WTC11 (cell line): ENCODE results near the gene FGF12. TPM values are rescaled to one million over a fixed set of nuclear protein-coding genes. Genes with fewer than 3 reads are reported as not detected.

Source experiments
- ATAC-seq: fragments of 200-7000 bp; cut with Tn5 transposase; 2 replicates; pipeline ENCODE4 v1.10.0; 2021; ENCODE audit warnings: mild to moderate bottlenecking, moderate library complexity
- CTCF ChIA-PET: fragments of 300-600 bp; sonication (Branson Sonifier 250); formaldehyde crosslinking; loops from one replicate; lab custom pipeline; 2021; ENCODE audit warnings: antibody characterized with exemption; lab: Charles Lee
- POLR2A ChIA-PET: fragments of 350-600 bp; sonication (Branson Sonifier 250); formaldehyde crosslinking; loops from one replicate; lab custom pipeline; 2021; ENCODE audit warnings: antibody characterized with exemption; lab: Charles Lee
- DNase-seq: peaks from one replicate; pipeline ENCODE4 v3.0.0; 2021; ENCODE audit warnings: low spot score
- H3K27ac Mint-ChIP-seq: 2 replicates; pipeline ENCODE4 v1.8.0; 2021; ENCODE audit warnings: mixed read lengths
- H3K27me3 Mint-ChIP-seq: 2 replicates; pipeline ENCODE4 v1.8.0; 2021; ENCODE audit warnings: low read depth, mild to moderate bottlenecking, moderate library complexity, mixed read lengths
- H3K36me3 Mint-ChIP-seq: 2 replicates; pipeline ENCODE4 v1.8.0; 2021; ENCODE audit warnings: mixed read lengths
- H3K4me1 Mint-ChIP-seq: 2 replicates; pipeline ENCODE4 v1.8.0; 2022; ENCODE audit warnings: mixed read lengths
- H3K4me3 Mint-ChIP-seq: 2 replicates; pipeline ENCODE4 v1.8.0; 2021; ENCODE audit warnings: mild to moderate bottlenecking, moderate library complexity, mixed read lengths
- H3K9me3 Mint-ChIP-seq: 2 replicates; pipeline ENCODE4 v1.8.0; 2021; ENCODE audit warnings: mixed read lengths
- CREB1 ChIP-seq: sonication (generic); formaldehyde crosslinking; IDR thresholded peaks from 2 replicates; pipeline ENCODE4 v1.8.0; 2023; ENCODE audit warnings: mild to moderate bottlenecking, missing genetic modification reagents
- E2F4 ChIP-seq: sonication (generic); formaldehyde crosslinking; IDR thresholded peaks from 2 replicates; pipeline ENCODE4 v1.8.1; 2022; ENCODE audit warnings: low read depth, mild to moderate bottlenecking, moderate library complexity, missing genetic modification reagents, borderline replicate concordance
- E2F5 ChIP-seq: sonication (generic); formaldehyde crosslinking; IDR thresholded peaks from 2 replicates; pipeline ENCODE4 v1.8.1; 2022; ENCODE audit warnings: mild to moderate bottlenecking, moderate library complexity, missing genetic modification reagents
- ELF4 ChIP-seq: sonication (generic); formaldehyde crosslinking; IDR thresholded peaks from 2 replicates; pipeline ENCODE4 v1.8.1; 2022; ENCODE audit warnings: low read depth, mild to moderate bottlenecking, moderate library complexity, missing genetic modification reagents
- NFATC4 ChIP-seq: fragments of 250-450 bp; sonication (Bioruptor Pico); IDR thresholded peaks from 2 replicates; pipeline ENCODE4 v1.9.0; 2021; ENCODE audit warnings: mild to moderate bottlenecking
- SMAD4 ChIP-seq: sonication (generic); formaldehyde crosslinking; IDR thresholded peaks from 2 replicates; pipeline ENCODE4 v1.8.0; 2022; ENCODE audit warnings: mild to moderate bottlenecking, missing genetic modification reagents
- SP1 ChIP-seq: sonication (generic); formaldehyde crosslinking; conservative IDR thresholded peaks from 2 replicates; pipeline ENCODE4 v1.8.1; 2022; ENCODE audit warnings: missing genetic modification reagents
- ZBTB21 ChIP-seq: sonication (generic); formaldehyde crosslinking; IDR thresholded peaks from 2 replicates; pipeline ENCODE4 v1.8.1; 2023; ENCODE audit warnings: mild to moderate bottlenecking, missing genetic modification reagents, borderline replicate concordance
- ZNF138 ChIP-seq: sonication (generic); formaldehyde crosslinking; conservative IDR thresholded peaks from 2 replicates; pipeline ENCODE4 v1.8.1; 2022; ENCODE audit warnings: mild to moderate bottlenecking, moderate library complexity, missing genetic modification reagents
- ZNF396 ChIP-seq: fragments of 250-450 bp; sonication (Bioruptor Pico); IDR thresholded peaks from 2 replicates; pipeline ENCODE4 v1.8.0; 2021; ENCODE audit warnings: mild to moderate bottlenecking, moderate library complexity, borderline replicate concordance
- ZNF671 ChIP-seq: fragments of 250-450 bp; sonication (Bioruptor Pico); IDR thresholded peaks from 2 replicates; pipeline ENCODE4 v1.8.0; 2021; ENCODE audit warnings: mild to moderate bottlenecking
- total RNA-seq: library from RNA; stranded (reverse); gene quantifications from 3 replicates; pipeline ENCODE4 v1.2.3, GENCODE V29; 2021
- TF ChIP-seq, protein P1 (sequence below): fragments of 250-450 bp; sonication (Bioruptor Pico); conservative IDR thresholded peaks from 2 replicates; pipeline ENCODE4 v1.9.0; 2021; ENCODE audit warnings: mild to moderate bottlenecking
- TF ChIP-seq, protein P2 (sequence below): sonication (generic); formaldehyde crosslinking; IDR thresholded peaks from 2 replicates; pipeline ENCODE4 v1.8.1; 2023; ENCODE audit warnings: mild to moderate bottlenecking, moderate library complexity, missing genetic modification reagents
- TF ChIP-seq, protein P3 (sequence below): sonication (generic); formaldehyde crosslinking; IDR thresholded peaks from 2 replicates; pipeline ENCODE4 v1.8.0; 2023; ENCODE audit warnings: mild to moderate bottlenecking, missing genetic modification reagents

FGF12 gene
- total RNA-seq, 1 experiment from 2014 or later = 13.5 TPM

GRCh38 chr3:192284443-192285072 lies 442.8 kb downstream of the FGF12 start (continued):
- TF ChIP-seq, protein P1, sequence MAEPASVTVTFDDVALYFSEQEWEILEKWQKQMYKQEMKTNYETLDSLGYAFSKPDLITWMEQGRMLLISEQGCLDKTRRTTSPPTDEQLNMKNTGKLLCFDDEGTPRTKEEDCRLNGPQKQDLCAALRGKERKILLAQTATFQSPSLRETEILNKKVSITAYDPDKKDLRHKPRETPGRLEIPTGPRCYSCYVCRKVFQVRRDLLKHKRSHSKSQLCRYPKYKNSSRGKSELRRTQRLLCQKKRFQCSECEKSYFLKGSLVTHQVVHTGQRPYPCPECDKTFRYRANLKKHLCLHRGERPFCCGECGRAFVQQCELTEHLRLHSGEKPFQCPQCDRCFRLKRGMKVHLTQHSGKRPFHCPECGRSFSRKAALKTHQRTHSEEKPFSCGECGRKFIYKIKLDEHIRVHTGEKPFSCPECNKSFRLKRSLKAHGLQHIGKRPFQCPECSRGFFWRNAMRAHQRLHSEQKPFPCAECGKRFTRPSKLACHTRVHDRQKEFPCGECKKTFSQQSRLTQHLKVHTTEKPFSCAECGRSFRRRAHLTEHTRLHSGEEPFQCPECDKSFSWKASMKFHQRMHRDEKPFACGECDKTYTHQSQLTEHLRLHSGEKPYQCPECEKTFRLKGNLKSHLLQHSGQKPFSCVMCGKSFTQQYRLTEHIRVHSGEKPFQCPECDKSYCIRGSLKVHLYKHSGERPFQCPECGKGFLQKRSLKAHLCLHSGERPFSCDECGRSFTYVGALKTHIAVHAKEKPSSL (CRISPR knock-in tag) = no peak
- TF ChIP-seq, protein P2, sequence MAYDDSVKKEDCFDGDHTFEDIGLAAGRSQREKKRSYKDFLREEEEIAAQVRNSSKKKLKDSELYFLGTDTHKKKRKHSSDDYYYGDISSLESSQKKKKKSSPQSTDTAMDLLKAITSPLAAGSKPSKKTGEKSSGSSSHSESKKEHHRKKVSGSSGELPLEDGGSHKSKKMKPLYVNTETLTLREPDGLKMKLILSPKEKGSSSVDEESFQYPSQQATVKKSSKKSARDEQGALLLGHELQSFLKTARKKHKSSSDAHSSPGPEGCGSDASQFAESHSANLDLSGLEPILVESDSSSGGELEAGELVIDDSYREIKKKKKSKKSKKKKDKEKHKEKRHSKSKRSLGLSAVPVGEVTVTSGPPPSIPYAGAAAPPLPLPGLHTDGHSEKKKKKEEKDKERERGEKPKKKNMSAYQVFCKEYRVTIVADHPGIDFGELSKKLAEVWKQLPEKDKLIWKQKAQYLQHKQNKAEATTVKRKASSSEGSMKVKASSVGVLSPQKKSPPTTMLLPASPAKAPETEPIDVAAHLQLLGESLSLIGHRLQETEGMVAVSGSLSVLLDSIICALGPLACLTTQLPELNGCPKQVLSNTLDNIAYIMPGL = no peak
- no peak for TF ChIP-seq NFATC4 (CRISPR knock-in tag)
- no peak for TF ChIP-seq E2F5 (CRISPR knock-in tag)
- TF ChIP-seq ZNF396 (CRISPR knock-in tag) = no peak
- no peak for TF ChIP-seq CREB1
- no peak for TF ChIP-seq ZNF138 (CRISPR knock-in tag)
- no peak for TF ChIP-seq ELF4 (CRISPR knock-in tag)
- no peak for TF ChIP-seq ZNF671 (CRISPR knock-in tag)
- TF ChIP-seq SMAD4 (CRISPR knock-in tag) = no peak
- TF ChIP-seq ZBTB21 (CRISPR knock-in tag) = no peak
- no peak for TF ChIP-seq E2F4 (CRISPR knock-in tag)

DNA sequence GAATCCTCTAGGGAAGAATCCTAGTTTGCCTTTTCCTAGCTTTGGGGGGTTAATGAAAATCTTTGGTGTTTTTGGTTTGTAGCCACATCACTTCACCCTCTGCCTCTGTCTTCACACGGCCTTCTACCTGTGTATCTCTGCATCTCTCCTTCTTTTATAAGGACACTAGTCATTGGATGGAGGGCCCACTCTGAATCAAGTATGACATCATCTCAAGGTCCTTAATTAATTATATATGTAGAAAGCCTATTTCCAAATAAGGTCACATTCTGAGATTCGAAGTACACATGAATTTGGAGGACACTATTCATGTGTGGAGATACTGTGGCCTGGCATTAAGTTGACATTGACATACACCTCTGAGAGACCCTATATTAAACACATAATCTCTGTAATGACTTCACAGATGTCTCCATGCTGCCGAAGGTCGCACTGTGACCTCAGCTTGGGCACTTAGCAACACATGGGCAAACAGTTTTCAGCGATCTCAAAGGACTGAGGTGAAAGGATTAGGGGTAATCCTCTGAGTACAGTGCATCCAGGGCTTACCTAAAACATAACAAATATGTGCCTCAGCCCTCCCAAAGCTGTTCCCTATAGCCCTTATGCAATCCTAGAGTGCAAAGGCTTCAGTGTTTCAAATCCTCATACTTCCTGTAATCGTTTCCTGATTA lies 446.0 kb downstream of the FGF12 start:
- no peak overlapping the region for H3K4me3 Mint-ChIP-seq
- ATAC-seq (no peak), DNase-seq (no peak)
- H3K27ac Mint-ChIP-seq = no peak overlapping the region
- peaks cover 12% of the 10 kb centered on the region for H3K4me1 Mint-ChIP-seq
- TF ChIP-seq, protein P1 (CRISPR knock-in tag) = no peak
- no peak for TF ChIP-seq ZNF138 (CRISPR knock-in tag)
- TF ChIP-seq, protein P3, sequence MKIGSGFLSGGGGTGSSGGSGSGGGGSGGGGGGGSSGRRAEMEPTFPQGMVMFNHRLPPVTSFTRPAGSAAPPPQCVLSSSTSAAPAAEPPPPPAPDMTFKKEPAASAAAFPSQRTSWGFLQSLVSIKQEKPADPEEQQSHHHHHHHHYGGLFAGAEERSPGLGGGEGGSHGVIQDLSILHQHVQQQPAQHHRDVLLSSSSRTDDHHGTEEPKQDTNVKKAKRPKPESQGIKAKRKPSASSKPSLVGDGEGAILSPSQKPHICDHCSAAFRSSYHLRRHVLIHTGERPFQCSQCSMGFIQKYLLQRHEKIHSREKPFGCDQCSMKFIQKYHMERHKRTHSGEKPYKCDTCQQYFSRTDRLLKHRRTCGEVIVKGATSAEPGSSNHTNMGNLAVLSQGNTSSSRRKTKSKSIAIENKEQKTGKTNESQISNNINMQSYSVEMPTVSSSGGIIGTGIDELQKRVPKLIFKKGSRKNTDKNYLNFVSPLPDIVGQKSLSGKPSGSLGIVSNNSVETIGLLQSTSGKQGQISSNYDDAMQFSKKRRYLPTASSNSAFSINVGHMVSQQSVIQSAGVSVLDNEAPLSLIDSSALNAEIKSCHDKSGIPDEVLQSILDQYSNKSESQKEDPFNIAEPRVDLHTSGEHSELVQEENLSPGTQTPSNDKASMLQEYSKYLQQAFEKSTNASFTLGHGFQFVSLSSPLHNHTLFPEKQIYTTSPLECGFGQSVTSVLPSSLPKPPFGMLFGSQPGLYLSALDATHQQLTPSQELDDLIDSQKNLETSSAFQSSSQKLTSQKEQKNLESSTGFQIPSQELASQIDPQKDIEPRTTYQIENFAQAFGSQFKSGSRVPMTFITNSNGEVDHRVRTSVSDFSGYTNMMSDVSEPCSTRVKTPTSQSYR = no peak
- no peak for TF ChIP-seq SP1 (CRISPR knock-in tag)
- H3K27me3 Mint-ChIP-seq = no peaks in the 10 kb centered on the region
- POLR2A ChIA-PET = no interaction called here
- no peaks in the 10 kb centered on the region for H3K9me3 Mint-ChIP-seq
- H3K36me3 Mint-ChIP-seq = no peaks in the 10 kb centered on the region
- CTCF ChIA-PET = no interaction called here
